Measurements from ENCODE around the gene PIK3C2B. TPM values are rescaled to one million over a fixed set of nuclear protein-coding genes. Genes with fewer than 3 reads are reported as not detected.

PIK3C2B gene
- total and polyA plus RNA-seq, 4 donors = 2.8 to 14.9 (median 5.4) TPM

DNA sequence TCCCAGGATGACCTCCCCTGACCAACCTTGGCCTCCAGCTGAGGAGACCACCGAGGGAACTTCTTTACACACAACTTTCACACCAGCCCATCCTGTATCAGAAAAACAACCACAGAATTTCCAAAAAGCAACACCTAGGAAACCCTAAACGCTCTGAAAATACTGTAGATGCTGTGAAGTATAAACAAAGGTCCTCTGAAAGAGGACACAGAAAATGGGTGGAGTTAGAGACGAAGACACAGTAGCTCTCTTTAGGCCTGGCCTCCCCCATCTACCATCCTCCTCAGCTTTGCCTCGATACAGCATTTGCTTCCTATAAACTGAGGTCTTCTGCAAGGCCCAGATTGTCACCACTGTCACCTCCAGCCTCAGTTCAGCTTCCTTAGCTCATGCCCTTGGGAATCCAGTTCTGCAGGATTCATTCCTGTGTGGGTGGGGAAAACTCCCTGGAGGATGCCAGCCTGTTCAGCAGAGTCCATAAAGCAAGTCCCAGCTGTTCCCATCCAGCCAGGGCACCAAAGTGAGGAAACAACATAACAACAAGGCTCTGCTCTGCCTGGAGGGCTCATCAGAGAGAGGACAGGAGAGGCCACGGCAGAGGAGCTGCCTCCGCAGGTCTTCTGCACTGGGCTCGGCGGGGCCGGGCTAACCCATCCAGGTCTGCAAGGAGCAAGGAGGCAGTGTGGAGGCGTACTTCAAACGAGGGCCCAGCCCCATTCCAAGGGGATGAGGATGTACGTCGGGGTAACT, 15.0 kb downstream of the PIK3C2B start:
- H3K9ac ChIP-seq (ENCODE audit: low read depth in 1 of 2, low read length in 2 of 2) = no peak overlapping the region
- DNase-seq (ENCODE audit: low spot score) = no peak
- no peaks in the 10 kb centered on the region for H3K27me3 ChIP-seq (ENCODE audit: control insufficient read depth in 4 of 4, insufficient read depth in 4 of 4, low read length in 3 of 4)
- TF ChIP-seq ZBTB33 (IDR thresholded peaks at IDR 0.05) = no peak
- no peak for TF ChIP-seq GABPA (IDR thresholded peaks at IDR 0.05 in 1 of 2, conservative IDR thresholded peaks at IDR 0.05 in 1 of 2)
- TF ChIP-seq RAD21 (IDR thresholded peaks at IDR 0.05) = no peak
- no peak overlapping the region for H3K27ac ChIP-seq (ENCODE audit: low read depth in 1 of 2, low read length in 2 of 2)
- no peaks in the 10 kb centered on the region for H3K36me3 ChIP-seq (ENCODE audit: control insufficient read depth in 4 of 4, insufficient read depth in 3 of 4, low read depth in 1 of 4, low read length in 3 of 4)
- no peak overlapping the region for H3K4me3 ChIP-seq (ENCODE audit: low read depth in 1 of 3, low read length in 3 of 3)
- H3K4me1 ChIP-seq (ENCODE audit: control insufficient read depth in 4 of 4, insufficient read depth in 4 of 4, low read length in 3 of 4) = peaks cover 4 to 42% (median 13%) of the 10 kb centered on the region in 4 donors
- 82% methylated on average over 13 of the region's 13 CpGs for WGBS
- no peaks in the 10 kb centered on the region for H3K9me3 ChIP-seq (ENCODE audit: control insufficient read depth in 4 of 4, low read length in 3 of 4)

DNA sequence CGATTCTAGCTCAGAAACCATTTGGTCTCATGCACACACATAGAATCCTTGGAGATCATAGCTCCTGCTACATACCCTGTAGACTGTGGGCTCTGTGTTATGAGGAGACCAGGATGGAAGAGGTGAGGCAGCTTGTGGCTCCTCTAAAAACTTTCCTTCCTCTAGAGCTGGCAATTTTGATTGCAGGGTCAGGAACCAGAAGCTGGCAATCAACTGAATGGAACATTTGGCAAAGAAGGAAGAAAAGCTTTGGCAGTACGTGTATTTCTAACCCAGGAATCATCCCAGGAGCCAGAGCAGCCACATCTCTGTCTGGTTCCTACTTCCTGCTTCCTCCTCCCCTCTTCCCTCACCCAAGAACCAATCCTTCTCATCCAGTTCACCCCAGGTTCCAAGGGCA, 15.7 kb downstream of the PIK3C2B start:
- H3K9me3 ChIP-seq (ENCODE audit: control insufficient read depth in 4 of 4, low read length in 3 of 4) = no peaks in the 10 kb centered on the region
- TF ChIP-seq JUND (IDR thresholded peaks at IDR 0.05) (no peak), REST (IDR thresholded peaks at IDR 0.05) (no peak), CTCF (IDR thresholded peaks at IDR 0.05; ENCODE audit: low read depth, low read length, missing input control) (no peak), SP1 (IDR thresholded peaks at IDR 0.05) (no peak), HNF4A (conservative IDR thresholded peaks at IDR 0.05) (no peak), HNF4G (IDR thresholded peaks at IDR 0.05) (no peak), EGR1 (IDR thresholded peaks at IDR 0.05; ENCODE audit: low read depth in 2 of 2) (no peak), NR2F2 (IDR thresholded peaks at IDR 0.05) (no peak), TAF1 (conservative IDR thresholded peaks at IDR 0.05) (no peak), ZBTB33 (IDR thresholded peaks at IDR 0.05) (no peak), RAD21 (IDR thresholded peaks at IDR 0.05) (no peak), RXRA (IDR thresholded peaks at IDR 0.05) (no peak), YY1 (IDR thresholded peaks at IDR 0.05) (no peak), GABPA (IDR thresholded peaks at IDR 0.05 in 1 of 2, conservative IDR thresholded peaks at IDR 0.05 in 1 of 2) (no peak), FOXA2 (IDR thresholded peaks at IDR 0.05) (no peak)
- TF ChIP-seq, protein P1, sequence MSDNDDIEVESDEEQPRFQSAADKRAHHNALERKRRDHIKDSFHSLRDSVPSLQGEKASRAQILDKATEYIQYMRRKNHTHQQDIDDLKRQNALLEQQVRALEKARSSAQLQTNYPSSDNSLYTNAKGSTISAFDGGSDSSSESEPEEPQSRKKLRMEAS (IDR thresholded peaks at IDR 0.05) = no peak
- H3K27me3 ChIP-seq (ENCODE audit: control insufficient read depth in 4 of 4, insufficient read depth in 4 of 4, low read length in 3 of 4) = no peaks in the 10 kb centered on the region
- H3K27ac ChIP-seq (ENCODE audit: low read depth in 1 of 2, low read length in 2 of 2) = no peak overlapping the region
- DNase-seq (ENCODE audit: low spot score) = no peak
- no peak overlapping the region for H3K4me3 ChIP-seq (ENCODE audit: low read depth in 1 of 3, low read length in 3 of 3)
- H3K4me1 ChIP-seq (ENCODE audit: control insufficient read depth in 4 of 4, insufficient read depth in 4 of 4, low read length in 3 of 4) = peaks cover 4 to 41% (median 13%) of the 10 kb centered on the region in 4 donors
- no peak overlapping the region for H3K9ac ChIP-seq (ENCODE audit: low read depth in 1 of 2, low read length in 2 of 2)
- no peaks in the 10 kb centered on the region for H3K36me3 ChIP-seq (ENCODE audit: control insufficient read depth in 4 of 4, insufficient read depth in 3 of 4, low read depth in 1 of 4, low read length in 3 of 4)
- WGBS = 55% methylated on average over 2 of the region's 2 CpGs
